Stimulated activated CD8-positive, alpha-beta memory T cell treated with anti-CD3 and anti-CD28 coated beads, Interleukin-4, amount 100 ng/mL, for 4 hours (primary cell): ENCODE data around the gene DGKI.
"Not testable (repeated sequence)": the region's sequence is repeated elsewhere in the genome, so short reads cannot be mapped to it uniquely, and the experiment has no call there.

Experiments used
- DNase-seq, 2 donors: peaks; one replicate each; pipeline ENCODE4 v3.0.0-alpha.2; 2020; ENCODE audit warnings: low read depth in 2 of 2, low spot score in 1 of 2

DGKI gene

DNA sequence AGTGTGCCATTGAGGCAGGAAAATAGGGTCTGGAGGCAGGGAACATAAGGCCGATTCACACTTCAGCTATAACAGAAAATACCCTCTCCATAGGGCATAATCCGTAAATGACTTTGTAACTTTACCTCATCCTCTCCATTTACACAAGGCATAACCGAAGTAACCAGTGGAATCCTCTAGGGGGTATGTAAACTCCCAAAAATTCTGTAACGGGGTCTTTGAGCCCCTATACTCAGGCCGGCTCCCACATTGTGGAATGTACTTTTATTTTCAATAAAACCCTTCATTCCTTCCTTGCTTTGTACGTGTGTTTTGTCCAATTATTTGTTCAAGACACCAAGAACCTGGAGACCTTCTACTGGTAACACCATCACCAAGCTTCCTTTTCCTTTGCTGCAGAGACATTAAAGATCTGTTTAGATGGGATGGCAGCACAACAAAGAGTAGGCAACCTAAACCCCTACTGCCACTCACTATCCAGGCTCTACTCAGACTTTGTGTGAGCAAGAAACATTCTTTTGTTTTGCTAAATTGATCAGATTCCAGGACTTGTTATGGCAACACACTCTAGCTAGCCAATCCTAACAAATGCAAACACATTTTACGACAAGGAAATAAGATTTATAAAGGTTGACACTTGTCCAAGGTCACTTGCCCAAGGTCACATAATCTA lies 99.3 kb downstream of the DGKI start:
- DNase-seq, result no peak

DNA sequence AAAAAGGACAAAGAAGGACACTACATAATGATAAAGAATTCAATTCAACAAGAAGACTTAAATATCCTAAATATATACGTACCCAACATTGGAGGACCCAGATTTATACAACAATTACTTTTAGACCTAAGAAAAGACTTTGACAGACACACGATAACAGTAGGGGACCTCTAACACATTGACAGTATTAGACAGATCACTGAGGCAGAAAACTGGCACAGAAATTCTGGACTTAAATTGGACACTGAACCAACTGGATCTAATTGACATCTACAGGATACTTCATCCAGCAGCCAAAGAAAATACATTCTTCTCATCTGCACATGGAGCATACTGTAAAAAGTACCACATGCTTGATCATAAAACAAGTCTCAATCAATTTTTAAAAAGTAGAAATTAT lies 103.8 kb downstream of the DGKI start:
- no peak for DNase-seq

GRCh38 chr7:137742051-137742450 lies 104.7 kb downstream of the DGKI start:
- no peak for DNase-seq

- no peak for DNase-seq
Measured at GRCh38 chr7:137741443-137741842, 105.3 kb downstream of the DGKI start.

DNA sequence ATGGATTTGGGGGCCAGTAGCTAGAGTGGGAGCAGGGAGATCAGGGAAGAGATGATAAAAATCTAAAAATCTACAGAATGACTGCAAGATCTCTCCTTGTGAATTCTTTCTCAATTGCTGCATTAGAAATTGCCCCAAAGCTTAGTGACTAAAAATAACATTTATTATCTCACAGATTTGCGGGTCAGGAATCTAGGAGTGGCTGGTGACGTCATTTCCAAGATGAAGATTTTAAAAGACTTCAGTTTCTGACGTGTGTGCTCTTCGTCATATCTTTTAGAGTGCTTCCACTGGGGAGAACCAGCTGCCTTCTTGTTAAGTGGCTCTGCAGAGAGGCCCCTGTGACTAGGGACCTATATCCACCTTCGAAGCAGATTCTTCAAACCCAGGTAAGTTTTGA lies 112.6 kb downstream of the DGKI start:
- no peak for DNase-seq

GRCh38 chr7:137732168-137732567 lies 114.6 kb downstream of the DGKI start:
- no peak for DNase-seq

- DNase-seq, result no peak
Measured at GRCh38 chr7:137731436-137731835, 115.3 kb downstream of the DGKI start.

GRCh38 chr7:137728426-137728825 lies 118.3 kb downstream of the DGKI start:
- no peak for DNase-seq

- DNase-seq, result no peak
Measured at GRCh38 chr7:137727413-137727812, 119.4 kb downstream of the DGKI start.

GRCh38 chr7:137718355-137718754 lies 128.4 kb downstream of the DGKI start:
- DNase-seq, result no peak

DNA sequence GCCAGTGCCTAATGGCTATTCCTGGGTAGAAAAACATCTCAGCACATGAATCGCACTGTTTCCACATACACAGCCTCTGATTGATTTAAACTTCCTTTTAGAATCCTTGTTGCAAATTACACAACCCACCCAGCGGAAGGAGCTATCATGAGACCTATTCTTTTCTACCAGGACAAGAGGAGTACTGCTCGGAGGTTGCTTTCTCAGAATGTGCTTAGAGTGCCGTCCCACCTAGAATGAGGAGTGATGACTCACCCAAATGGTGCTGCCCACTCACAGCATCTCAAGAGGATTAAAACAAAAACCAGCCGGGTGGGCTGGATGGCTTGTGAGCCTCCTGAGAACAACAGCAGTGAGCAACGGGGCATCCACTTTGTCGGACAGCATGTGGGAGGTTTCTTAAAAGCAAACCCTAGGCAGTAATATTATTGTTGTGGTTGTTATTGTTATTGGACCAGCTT lies 128.9 kb downstream of the DGKI start:
- DNase-seq, result no peak

DNA sequence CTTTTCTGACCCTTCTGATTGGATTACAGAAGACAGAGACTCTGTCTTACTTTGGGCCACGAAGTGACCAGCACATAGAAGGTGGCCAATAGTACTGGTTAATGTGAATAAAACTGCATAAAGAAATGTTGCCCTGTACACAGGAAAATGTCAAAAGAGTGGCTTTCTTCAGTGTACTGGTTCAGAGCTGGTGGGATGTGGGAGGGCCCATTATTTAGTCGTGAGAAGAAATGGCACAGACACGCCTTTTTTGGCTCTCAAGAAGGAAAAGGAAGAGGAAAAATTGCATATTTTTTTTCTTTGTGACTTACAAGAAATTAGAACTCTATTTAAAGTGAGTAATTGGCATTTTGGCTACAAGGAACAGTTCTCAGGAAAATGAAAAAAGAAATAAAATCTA lies 129.7 kb downstream of the DGKI start:
- no peak for DNase-seq

GRCh38 chr7:137716061-137716460 lies 130.7 kb downstream of the DGKI start:
- no peak for DNase-seq

DNA sequence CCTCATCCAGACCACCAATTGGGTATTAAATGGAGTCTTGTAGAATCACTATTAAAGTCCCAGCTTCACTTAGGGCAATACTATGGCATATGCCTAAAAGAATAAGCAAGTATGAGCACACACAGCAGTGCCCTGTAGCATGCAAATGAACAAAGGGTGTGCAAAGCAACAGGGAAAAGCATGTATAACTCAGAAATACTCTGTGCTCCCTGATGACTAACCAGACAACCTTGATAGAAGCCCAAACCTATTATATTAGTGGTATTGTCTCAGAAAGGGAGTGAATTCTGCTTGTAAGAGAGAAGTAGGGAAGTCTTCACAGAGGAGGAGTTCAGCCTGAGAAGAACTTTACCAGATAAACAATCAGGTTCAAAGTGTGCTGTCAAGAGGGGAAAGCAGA lies 131.2 kb downstream of the DGKI start:
- no peak for DNase-seq

GRCh38 chr7:137715121-137715520 lies 131.7 kb downstream of the DGKI start:
- no peak for DNase-seq

- DNase-seq, result not testable (repeated sequence)
Measured at GRCh38 chr7:137706330-137706729, 140.4 kb downstream of the DGKI start.

DNA sequence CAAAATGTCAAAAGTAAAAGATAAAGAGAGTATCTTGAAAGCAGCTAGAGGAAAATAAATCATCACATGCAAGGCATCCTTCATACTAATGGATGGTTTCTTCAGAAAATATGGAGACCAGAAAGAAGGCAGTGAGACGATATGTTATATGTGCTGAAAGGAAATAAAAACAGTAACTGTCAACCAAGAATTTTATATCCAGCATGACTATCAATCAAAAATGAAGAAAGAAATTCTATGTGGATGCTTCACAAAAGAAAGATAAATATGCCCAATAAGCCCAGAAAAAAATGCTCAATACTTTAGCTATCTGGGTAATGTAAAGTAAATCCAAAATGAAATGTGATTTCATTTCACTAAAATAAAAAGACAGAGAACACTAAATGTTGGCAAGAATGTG lies 142.1 kb downstream of the DGKI start:
- no peak for DNase-seq

GRCh38 chr7:137703291-137704010 lies 143.3 kb downstream of the DGKI start:
- DNase-seq, result no peak

- no peak for DNase-seq
Measured at GRCh38 chr7:137696988-137697387, 149.8 kb downstream of the DGKI start.

DNA sequence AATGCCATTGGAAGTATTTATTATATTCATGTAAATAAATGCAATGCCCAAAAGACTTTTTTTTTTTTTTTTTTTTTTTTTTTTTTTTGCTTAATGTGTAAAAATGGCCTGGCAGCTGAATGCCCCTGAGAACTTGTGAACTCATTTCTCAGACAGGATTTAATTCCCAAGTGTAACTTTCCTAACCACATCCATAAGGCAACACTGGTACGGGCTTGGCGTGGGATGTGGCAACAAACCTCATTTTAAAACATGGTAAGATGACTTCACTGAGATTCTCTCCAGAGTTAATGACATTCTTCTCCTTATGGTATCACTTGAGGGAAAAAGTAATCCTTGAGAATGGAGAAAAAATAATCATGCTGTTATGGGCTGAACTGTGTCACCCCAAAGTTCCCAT lies 150.4 kb downstream of the DGKI start:
- DNase-seq, result no peak

- no peak for DNase-seq
Measured at GRCh38 chr7:137695942-137696341, 150.8 kb downstream of the DGKI start.

DNA sequence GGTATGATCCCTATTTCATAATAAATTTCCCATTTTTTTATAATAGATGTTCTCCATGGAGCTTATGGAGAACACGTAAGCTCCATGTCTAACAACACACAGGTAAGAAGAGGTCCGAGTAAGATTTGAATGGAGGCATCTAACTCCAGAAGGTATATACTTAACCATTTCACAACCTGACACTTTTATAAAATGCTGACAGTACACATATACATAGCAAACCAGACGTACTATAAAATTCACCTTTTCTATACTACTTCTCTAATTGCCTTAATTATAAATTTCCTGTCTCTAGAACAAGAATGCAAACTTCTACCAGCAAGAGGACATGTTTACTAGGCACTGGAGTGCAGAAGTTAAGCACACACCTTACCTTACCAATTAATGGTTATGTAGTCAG lies 151.3 kb downstream of the DGKI start:
- no peak for DNase-seq

GRCh38 chr7:137694405-137694804 lies 152.4 kb downstream of the DGKI start:
- DNase-seq, result no peak
